NOMO-1 treated with dmso at 0.1 percent for 144 hours (cell line): ENCODE results near the gene RPS3.

Experiments
- DNase-seq: peaks from one replicate; lab custom pipeline; 2025; ENCODE audit not compliant: unreplicated experiment; lab: John Stamatoyannopoulos, UW

RPS3 gene

GRCh38 chr11:75433443-75433842 lies 34.1 kb downstream of the RPS3 start:
- DNase-seq, result no peak

GRCh38 chr11:75434051-75434450 lies 34.7 kb downstream of the RPS3 start:
- DNase-seq, result no peak

- DNase-seq, result no peak
These were observed 35.7 kb downstream of the RPS3 start for GRCh38 chr11:75434886-75435570.

- no peak for DNase-seq
These were observed 36.2 kb downstream of the RPS3 start for GRCh38 chr11:75435571-75435925.

- no peak for DNase-seq
These were observed 37.5 kb downstream of the RPS3 start for GRCh38 chr11:75436806-75437205.

GRCh38 chr11:75437966-75438659 lies 38.8 kb downstream of the RPS3 start:
- no peak for DNase-seq

GRCh38 chr11:75439026-75439425 lies 39.7 kb downstream of the RPS3 start:
- DNase-seq, result no peak

- DNase-seq, result no peak
These were observed 40.3 kb downstream of the RPS3 start for GRCh38 chr11:75439495-75440120.

GRCh38 chr11:75440960-75441803 lies 41.9 kb downstream of the RPS3 start:
- DNase-seq, result no peak

- DNase-seq, result no peak
These were observed 42.5 kb downstream of the RPS3 start for GRCh38 chr11:75441804-75442132.

- DNase-seq, result no peak
These were observed 43.0 kb downstream of the RPS3 start for GRCh38 chr11:75442161-75442885.

GRCh38 chr11:75443043-75443442 lies 43.7 kb downstream of the RPS3 start:
- DNase-seq, result no peak

GRCh38 chr11:75445315-75445953 lies 46.1 kb downstream of the RPS3 start:
- DNase-seq, result no peak

- DNase-seq, result no peak
These were observed 48.1 kb downstream of the RPS3 start for GRCh38 chr11:75447415-75447814.

- DNase-seq, result no peak
These were observed 50.0 kb downstream of the RPS3 start for GRCh38 chr11:75449271-75449670.

GRCh38 chr11:75449776-75450175 lies 50.5 kb downstream of the RPS3 start:
- no peak for DNase-seq

- DNase-seq, result no peak
These were observed 50.9 kb downstream of the RPS3 start for GRCh38 chr11:75450236-75450635.

- DNase-seq, result no peak
These were observed 51.8 kb downstream of the RPS3 start for GRCh38 chr11:75450826-75451821.

GRCh38 chr11:75453916-75454655 lies 54.8 kb downstream of the RPS3 start:
- DNase-seq, result no peak
